ENCODE data around the gene OR2A12.

OR2A12 gene

DNA sequence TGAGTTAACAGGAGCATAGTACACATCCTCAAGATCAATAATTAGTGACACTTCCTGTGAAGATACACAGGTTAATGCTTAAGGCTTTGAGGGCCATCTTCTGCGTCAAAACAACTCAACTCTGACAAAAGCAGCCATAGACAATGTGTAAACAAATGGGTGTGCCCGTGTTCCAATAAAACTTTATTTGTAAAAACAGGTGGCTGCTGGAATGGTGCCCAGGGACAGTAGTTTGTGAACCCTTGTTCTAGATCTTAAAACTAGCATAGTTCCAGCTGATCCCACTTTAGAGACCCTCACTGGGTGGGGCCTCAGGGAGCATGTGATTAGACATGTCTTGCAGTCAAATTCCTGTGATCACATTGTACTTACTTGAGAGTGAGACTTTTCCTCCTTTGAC lies 44.7 kb downstream of the OR2A12 start:
- no peak overlapping the region for H3K4me3 ChIP-seq (replicated peaks; ENCODE audit: low read depth, low read length)
- TF ChIP-seq, protein P1, sequence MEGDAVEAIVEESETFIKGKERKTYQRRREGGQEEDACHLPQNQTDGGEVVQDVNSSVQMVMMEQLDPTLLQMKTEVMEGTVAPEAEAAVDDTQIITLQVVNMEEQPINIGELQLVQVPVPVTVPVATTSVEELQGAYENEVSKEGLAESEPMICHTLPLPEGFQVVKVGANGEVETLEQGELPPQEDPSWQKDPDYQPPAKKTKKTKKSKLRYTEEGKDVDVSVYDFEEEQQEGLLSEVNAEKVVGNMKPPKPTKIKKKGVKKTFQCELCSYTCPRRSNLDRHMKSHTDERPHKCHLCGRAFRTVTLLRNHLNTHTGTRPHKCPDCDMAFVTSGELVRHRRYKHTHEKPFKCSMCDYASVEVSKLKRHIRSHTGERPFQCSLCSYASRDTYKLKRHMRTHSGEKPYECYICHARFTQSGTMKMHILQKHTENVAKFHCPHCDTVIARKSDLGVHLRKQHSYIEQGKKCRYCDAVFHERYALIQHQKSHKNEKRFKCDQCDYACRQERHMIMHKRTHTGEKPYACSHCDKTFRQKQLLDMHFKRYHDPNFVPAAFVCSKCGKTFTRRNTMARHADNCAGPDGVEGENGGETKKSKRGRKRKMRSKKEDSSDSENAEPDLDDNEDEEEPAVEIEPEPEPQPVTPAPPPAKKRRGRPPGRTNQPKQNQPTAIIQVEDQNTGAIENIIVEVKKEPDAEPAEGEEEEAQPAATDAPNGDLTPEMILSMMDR (IDR thresholded peaks at IDR 0.05; ENCODE audit: low read depth, low read length, missing control alignments): no peak
- no peak for DNase-seq (ENCODE audit: extremely low read depth, low read depth)

DNA sequence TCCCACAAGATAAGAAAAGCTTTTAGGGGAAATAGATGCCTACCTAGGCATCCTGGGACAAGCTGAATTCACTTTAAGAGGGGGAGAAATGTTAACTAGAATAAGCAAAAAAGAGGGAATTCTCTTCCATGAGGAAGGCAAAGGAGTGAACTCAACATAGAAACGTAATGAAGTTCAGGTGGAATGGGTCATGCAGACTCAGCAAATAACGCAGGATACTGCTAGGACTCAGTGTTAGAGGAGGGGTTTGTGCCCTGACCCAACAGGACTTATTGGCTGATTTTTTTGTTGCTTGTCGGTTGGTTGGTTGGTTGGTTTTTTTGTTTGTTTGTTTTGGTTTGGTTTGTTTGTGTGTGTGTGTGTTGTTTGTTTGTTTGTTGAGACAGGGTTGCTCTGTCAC lies 46.2 kb downstream of the OR2A12 start:
- H3K4me3 ChIP-seq (replicated peaks; ENCODE audit: low read depth, low read length): no peak overlapping the region
- DNase-seq (ENCODE audit: extremely low read depth, low read depth): no peak
- TF ChIP-seq, protein P1 (IDR thresholded peaks at IDR 0.05; ENCODE audit: low read depth, low read length, missing control alignments): no peak

DNA sequence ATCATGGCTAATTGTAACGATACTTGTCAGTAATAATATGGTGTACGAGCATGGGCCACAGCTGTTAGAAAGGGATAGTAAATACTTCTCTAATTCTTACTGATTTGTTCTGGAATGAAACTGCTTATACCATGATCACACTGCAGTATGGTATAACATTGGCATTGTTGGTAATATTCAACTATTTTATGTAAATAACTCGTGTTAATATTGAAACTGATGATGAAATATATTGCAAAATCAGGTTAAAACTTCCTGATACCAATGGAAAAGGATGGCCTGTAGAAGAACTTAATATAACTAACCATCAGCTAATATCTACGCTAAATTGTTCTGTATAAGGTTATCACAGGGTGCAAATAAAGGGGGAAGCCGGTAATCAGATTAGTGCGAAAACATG lies 47.2 kb downstream of the OR2A12 start:
- no peak overlapping the region for H3K4me3 ChIP-seq (replicated peaks; ENCODE audit: low read depth, low read length)
- no peak for DNase-seq (ENCODE audit: extremely low read depth, low read depth)
- TF ChIP-seq, protein P1 (IDR thresholded peaks at IDR 0.05; ENCODE audit: low read depth, low read length, missing control alignments): no peak

DNA sequence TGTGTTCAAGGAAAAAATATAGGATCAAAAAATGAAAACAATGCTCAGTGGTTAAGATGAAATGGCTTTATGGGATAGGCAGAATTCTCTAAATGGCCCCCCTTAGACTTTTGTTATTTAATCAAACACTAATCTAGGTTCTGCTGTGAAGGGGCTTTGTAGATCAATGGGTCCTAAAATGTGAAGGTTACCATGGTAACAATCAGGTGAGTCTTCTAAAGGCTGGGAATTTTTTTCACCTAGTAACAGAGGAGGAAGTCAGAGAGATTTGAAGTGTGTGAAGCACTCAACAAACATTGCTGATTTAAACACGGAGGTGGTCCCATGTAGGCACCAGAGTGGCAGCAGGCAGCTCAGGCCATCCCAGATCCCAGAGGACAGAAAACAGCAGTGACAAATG lies 48.0 kb downstream of the OR2A12 start:
- DNase-seq (ENCODE audit: extremely low read depth, low read depth): no peak
- H3K4me3 ChIP-seq (replicated peaks; ENCODE audit: low read depth, low read length): no peak overlapping the region
- TF ChIP-seq, protein P1 (IDR thresholded peaks at IDR 0.05; ENCODE audit: low read depth, low read length, missing control alignments): no peak

DNA sequence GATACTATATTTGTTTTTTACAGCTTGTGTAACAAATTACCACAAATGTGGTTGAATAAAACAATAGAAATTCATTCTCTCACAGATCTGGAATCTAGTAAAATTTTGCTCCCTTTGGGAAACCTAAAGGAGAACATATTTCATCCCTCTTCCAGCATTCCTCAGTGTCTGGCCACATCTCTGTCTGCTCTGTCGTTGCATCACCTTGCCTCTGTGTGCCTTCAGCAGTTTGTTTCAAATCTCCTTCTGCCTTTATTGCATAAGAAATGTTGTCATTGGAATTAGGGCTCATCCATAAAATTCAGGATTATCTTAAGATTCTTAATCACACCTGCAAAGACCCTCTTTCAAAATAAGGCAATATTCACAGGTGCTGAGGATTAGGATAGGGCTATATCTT lies 51.4 kb downstream of the OR2A12 start:
- H3K4me3 ChIP-seq (replicated peaks; ENCODE audit: low read depth, low read length): no peak overlapping the region
- TF ChIP-seq, protein P1 (IDR thresholded peaks at IDR 0.05; ENCODE audit: low read depth, low read length, missing control alignments): no peak
- no peak for DNase-seq (ENCODE audit: extremely low read depth, low read depth)

DNA sequence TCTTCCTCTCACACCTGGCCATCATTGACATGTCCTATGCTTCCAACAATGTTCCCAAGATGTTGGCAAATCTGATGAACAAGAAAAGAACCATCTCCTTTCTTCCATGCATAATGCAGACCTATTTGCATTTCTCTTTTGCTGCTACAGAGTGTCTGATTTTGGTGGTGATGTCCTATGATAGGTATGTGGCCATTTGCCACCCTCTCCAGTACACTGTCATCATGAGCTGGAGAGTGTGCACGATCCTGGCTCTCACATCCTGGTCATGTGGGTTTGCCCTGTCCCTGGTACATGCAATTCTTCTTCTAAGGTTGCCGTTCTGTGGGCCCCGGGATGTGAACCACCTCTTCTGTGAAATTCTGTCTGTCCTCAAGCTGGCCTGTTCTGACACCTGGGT lies 56.1 kb downstream of the OR2A12 start:
- no peak for DNase-seq (ENCODE audit: extremely low read depth, low read depth)
- H3K4me3 ChIP-seq (replicated peaks; ENCODE audit: low read depth, low read length): no peak overlapping the region
- TF ChIP-seq, protein P1 (IDR thresholded peaks at IDR 0.05; ENCODE audit: low read depth, low read length, missing control alignments): no peak

DNA sequence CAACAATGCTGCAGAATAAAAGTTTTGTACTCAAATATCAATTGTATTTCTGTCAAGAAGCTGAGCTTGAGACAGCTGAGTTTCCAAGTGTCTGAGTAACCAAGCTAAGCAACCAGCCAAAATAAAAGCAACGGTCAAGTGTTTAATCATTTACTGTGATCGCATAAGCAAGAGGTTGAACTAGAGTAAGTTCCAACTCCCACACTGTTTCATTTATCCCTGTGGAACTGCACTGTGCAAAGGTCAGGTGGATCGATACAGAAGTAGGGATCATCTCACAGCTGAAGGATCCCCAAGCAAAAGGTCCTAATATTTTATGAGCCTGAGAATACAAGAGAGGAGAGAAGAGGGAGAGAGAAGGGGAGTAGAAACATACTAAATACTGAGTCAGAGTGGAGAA lies 58.3 kb downstream of the OR2A12 start:
- TF ChIP-seq, protein P1 (IDR thresholded peaks at IDR 0.05; ENCODE audit: low read depth, low read length, missing control alignments): no peak
- DNase-seq (ENCODE audit: extremely low read depth, low read depth): no peak
- H3K4me3 ChIP-seq (replicated peaks; ENCODE audit: low read depth, low read length): no peak overlapping the region
